ENCODE measurements around the gene MPEG1. TPM values are rescaled to one million over a fixed set of nuclear protein-coding genes. Genes with fewer than 3 reads are reported as not detected.
A peak's percentile ranks its signal among the peaks of the same experiment; 100 is the strongest.

MPEG1 gene
- total and polyA plus RNA-seq, 2 of the 4 experiments (the other 2 are of a cell fraction), result not detected

DNA sequence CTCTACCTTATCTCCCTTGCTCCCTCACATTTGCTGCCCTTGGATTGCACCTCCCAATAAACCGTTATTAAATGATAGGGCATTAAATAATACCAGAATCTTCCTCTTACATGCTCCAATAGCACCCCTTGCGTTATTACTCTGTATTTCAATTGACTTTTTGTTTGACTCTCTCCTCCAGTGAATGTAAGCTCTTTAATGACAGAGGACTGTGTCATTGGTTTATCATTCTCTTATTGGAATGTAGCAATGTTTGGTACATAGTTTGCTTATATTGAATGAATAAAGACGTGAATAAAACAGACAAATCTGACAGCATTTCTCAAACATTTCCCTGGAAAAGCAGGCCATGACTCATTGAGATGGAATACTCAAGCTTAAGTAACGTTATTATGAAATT lies 8.7 kb upstream of the MPEG1 start:
- H2BK120ac ChIP-seq (ENCODE audit: low read depth, low read length), result peak overlapping the region; percentile 96
- peak overlapping the region; percentile 74 for H2AFZ ChIP-seq (replicated peaks; ENCODE audit: low read length, poor library complexity)
- no peaks in the 10 kb centered on the region for H3K79me1 ChIP-seq (ENCODE audit: low read depth in 1 of 2, low read length in 2 of 2)
- peak overlapping the region; percentile 97 for H2BK20ac ChIP-seq (ENCODE audit: low read depth, low read length)
- peak overlapping the region; percentile 88 for H3K14ac ChIP-seq (replicated peaks; ENCODE audit: low read depth, low read length)
- peak overlapping the region; percentile 91 for H2BK5ac ChIP-seq (ENCODE audit: low read depth, low read length, poor library complexity, severe bottlenecking)
- no peak overlapping the region for H3K9ac ChIP-seq (ENCODE audit: low read depth, low read length)
- H3K18ac ChIP-seq (ENCODE audit: low read depth, low read length), result peak overlapping the region; percentile 99; the same call in 1 of the 2 replicates
- dilution Hi-C loops (cut with HindIII; ENCODE audit: low sequenced_read_pairs, unreplicated experiment) (no loop called here), intact Hi-C loops (cut with micrococcal nuclease) (loop anchor here (5.0 kb wide), 2 partner anchors 49 to 61 kb away; partner anchors contain the start of gene DTX4), in situ Hi-C loops (cut with MboI; ENCODE audit: low sequenced_read_pairs) (no loop called here)
- DNase-seq (peak; percentile 95), ATAC-seq (ENCODE audit: low read depth) (peak; percentile 88)
- H4K5ac ChIP-seq (ENCODE audit: low read depth, low read length), result peak overlapping the region; percentile 96; the same call in 1 of the 2 replicates
- H3K9me1 ChIP-seq (ENCODE audit: insufficient read depth, low read length), result peaks cover 17% of the 10 kb centered on the region
- no CpG with 5 or more reads among the region's 4 CpGs for WGBS, 2 experiments (ENCODE audit: extremely low coverage in 2 of 2, insufficient read length in 1 of 2)
- ChIA-PET POLR2A (ENCODE audit: unreplicated experiment) (interaction anchor here (0.6 kb wide), 1 partner anchor 1573 kb away, joined by 3 read pairs; no protein-coding TSS in a partner anchor), CTCF (interaction anchor here (0.6 to 1.4 kb wide), 9 partner anchors 15 to 209 kb away, joined by 3 to 8 read pairs (median 3); partner anchors contain the start of gene DTX4)
- H3K4me2 ChIP-seq (ENCODE audit: low read depth, low read length), result peak overlapping the region; percentile 78
- TF ChIP-seq CEBPB (IDR thresholded peaks at IDR 0.05; ENCODE audit: low read depth, low read length), result peak; percentile 74; the same call in 1 of the 2 replicates
- TF ChIP-seq SMC3 (IDR thresholded peaks at IDR 0.05; ENCODE audit: low read depth, low read length), result peak; percentile 30; the same call in 1 of the 2 replicates
- TF ChIP-seq FOS (IDR thresholded peaks at IDR 0.05; ENCODE audit: low read depth, low read length), result peak; percentile 41; the same call in 1 of the 2 replicates
- TF ChIP-seq, protein P1, sequence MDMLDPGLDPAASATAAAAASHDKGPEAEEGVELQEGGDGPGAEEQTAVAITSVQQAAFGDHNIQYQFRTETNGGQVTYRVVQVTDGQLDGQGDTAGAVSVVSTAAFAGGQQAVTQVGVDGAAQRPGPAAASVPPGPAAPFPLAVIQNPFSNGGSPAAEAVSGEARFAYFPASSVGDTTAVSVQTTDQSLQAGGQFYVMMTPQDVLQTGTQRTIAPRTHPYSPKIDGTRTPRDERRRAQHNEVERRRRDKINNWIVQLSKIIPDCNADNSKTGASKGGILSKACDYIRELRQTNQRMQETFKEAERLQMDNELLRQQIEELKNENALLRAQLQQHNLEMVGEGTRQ (IDR thresholded peaks at IDR 0.05; ENCODE audit: low read depth, low read length), result no peak
- TF ChIP-seq, protein P2, sequence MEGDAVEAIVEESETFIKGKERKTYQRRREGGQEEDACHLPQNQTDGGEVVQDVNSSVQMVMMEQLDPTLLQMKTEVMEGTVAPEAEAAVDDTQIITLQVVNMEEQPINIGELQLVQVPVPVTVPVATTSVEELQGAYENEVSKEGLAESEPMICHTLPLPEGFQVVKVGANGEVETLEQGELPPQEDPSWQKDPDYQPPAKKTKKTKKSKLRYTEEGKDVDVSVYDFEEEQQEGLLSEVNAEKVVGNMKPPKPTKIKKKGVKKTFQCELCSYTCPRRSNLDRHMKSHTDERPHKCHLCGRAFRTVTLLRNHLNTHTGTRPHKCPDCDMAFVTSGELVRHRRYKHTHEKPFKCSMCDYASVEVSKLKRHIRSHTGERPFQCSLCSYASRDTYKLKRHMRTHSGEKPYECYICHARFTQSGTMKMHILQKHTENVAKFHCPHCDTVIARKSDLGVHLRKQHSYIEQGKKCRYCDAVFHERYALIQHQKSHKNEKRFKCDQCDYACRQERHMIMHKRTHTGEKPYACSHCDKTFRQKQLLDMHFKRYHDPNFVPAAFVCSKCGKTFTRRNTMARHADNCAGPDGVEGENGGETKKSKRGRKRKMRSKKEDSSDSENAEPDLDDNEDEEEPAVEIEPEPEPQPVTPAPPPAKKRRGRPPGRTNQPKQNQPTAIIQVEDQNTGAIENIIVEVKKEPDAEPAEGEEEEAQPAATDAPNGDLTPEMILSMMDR (conservative IDR thresholded peaks at IDR 0.05; ENCODE audit: low read depth, low read length), result peak; percentile 53
- peak; percentile 48 for TF ChIP-seq RAD21 (IDR thresholded peaks at IDR 0.05; ENCODE audit: low read length)
- peaks cover 29% of the 10 kb centered on the region for H3K4me1 ChIP-seq (ENCODE audit: control insufficient read depth, insufficient read depth, low read length)
- peak overlapping the region; percentile 87; the same call in 2 of the 3 replicates for H2BK15ac ChIP-seq (ENCODE audit: low read depth, low read length)
- peak overlapping the region; percentile 92 for H3K4ac ChIP-seq (ENCODE audit: low read depth, low read length)
- no TSS peak for BruUV-seq (replicated peaks)
- peak overlapping the region; percentile 61; the same call in 1 of the 2 replicates for H2AK5ac ChIP-seq (ENCODE audit: low read depth, low read length)
- H2AK9ac ChIP-seq (replicated peaks; ENCODE audit: low read depth, low read length, poor library complexity), result no peak overlapping the region
- H4K91ac ChIP-seq (ENCODE audit: insufficient read depth, low read depth, low read length), result peak overlapping the region; percentile 93
- peak overlapping the region; percentile 87; the same call in 1 of the 2 replicates for H3K23ac ChIP-seq (ENCODE audit: low read depth, low read length)
- H4K8ac ChIP-seq (ENCODE audit: low read depth in 2 of 2, low read length in 2 of 2), result peak overlapping the region; percentile 22 to 64; a peak in 3 of 4 replicates
- H3K36me3 ChIP-seq (ENCODE audit: control insufficient read depth, insufficient read depth, low read length), result no peaks in the 10 kb centered on the region
- H3K27me3 ChIP-seq (ENCODE audit: control insufficient read depth, insufficient read depth, low read length), result no peaks in the 10 kb centered on the region
- H3K56ac ChIP-seq (ENCODE audit: extremely low read depth, insufficient read depth, low read length), result peak overlapping the region; percentile 74
- H4K20me1 ChIP-seq (ENCODE audit: insufficient read depth, low read length), result no peaks in the 10 kb centered on the region
- no peaks in the 10 kb centered on the region for H3K9me3 ChIP-seq (ENCODE audit: control insufficient read depth, insufficient read depth, low read length)
- H3K27ac ChIP-seq (ENCODE audit: insufficient read depth, low read length), result peak overlapping the region; percentile 89
- H3K4me3 ChIP-seq (ENCODE audit: insufficient read depth, low read depth, low read length), result no peak overlapping the region
